HG02884 (cell line): ENCODE measurements around the gene IGFBPL1.
A peak's percentile ranks its signal among the peaks of the same experiment; 100 is the strongest.

Experiments
- ATAC-seq: cut with Tn5 transposase; IDR thresholded peaks from one replicate; pipeline ENCODE4 v1.9.1; 2021; ENCODE audit warnings: mild to moderate bottlenecking, moderate library complexity; ENCODE audit not compliant: unreplicated experiment

IGFBPL1 gene

GRCh38 chr9:38432922-38433510 is 8.8 kb upstream of the IGFBPL1 start:
- no peak for ATAC-seq

- no peak for ATAC-seq
Observed at GRCh38 chr9:38431116-38431515, 6.9 kb upstream of the IGFBPL1 start.

GRCh38 chr9:38428062-38428461 is 3.8 kb upstream of the IGFBPL1 start:
- no peak for ATAC-seq

- ATAC-seq = no peak
Observed at GRCh38 chr9:38424918-38425317, 664 bp upstream of the IGFBPL1 start.

GRCh38 chr9:38423273-38423972 is 831 bp downstream of the IGFBPL1 start:
- ATAC-seq = no peak

GRCh38 chr9:38422555-38423260 is 1.5 kb downstream of the IGFBPL1 start:
- ATAC-seq = no peak

- no peak for ATAC-seq
Observed at GRCh38 chr9:38421498-38422211, 2.6 kb downstream of the IGFBPL1 start.

- no peak for ATAC-seq
Observed at GRCh38 chr9:38419181-38419580, 5.1 kb downstream of the IGFBPL1 start.

- no peak for ATAC-seq
Observed at GRCh38 chr9:38418366-38418765, 5.9 kb downstream of the IGFBPL1 start.

- ATAC-seq = peak; percentile 52
Observed at GRCh38 chr9:38417003-38417945, 7.0 kb downstream of the IGFBPL1 start.

GRCh38 chr9:38416461-38416860 is 7.8 kb downstream of the IGFBPL1 start:
- no peak for ATAC-seq

- ATAC-seq = no peak
Observed at GRCh38 chr9:38415856-38416255, 8.4 kb downstream of the IGFBPL1 start.

GRCh38 chr9:38414040-38414723 is 10.1 kb downstream of the IGFBPL1 start:
- no peak for ATAC-seq

- ATAC-seq = no peak
Observed at GRCh38 chr9:38413283-38413682, 11.0 kb downstream of the IGFBPL1 start.

- ATAC-seq = no peak
Observed at GRCh38 chr9:38412751-38413150, 11.5 kb downstream of the IGFBPL1 start.

GRCh38 chr9:38408719-38409118 is 15.5 kb downstream of the IGFBPL1 start:
- ATAC-seq = peak; percentile 65

- ATAC-seq = no peak
Observed at GRCh38 chr9:38406476-38407186, 17.6 kb downstream of the IGFBPL1 start.

- no peak for ATAC-seq
Observed at GRCh38 chr9:38405785-38406184, 18.5 kb downstream of the IGFBPL1 start.

GRCh38 chr9:38404314-38404713 is 19.9 kb downstream of the IGFBPL1 start:
- no peak for ATAC-seq
